Activated CD4-positive, alpha-beta T cell treated with anti-CD3 and anti-CD28 coated beads, Interleukin-2, Interleukin-6, amounts not matched to agents 100 ng/mL and 50 ng/mL, durations not matched to agents 16 hours and 8 hours (primary cell): ENCODE measurements around the gene LUZP2.
A peak's percentile ranks its signal among the peaks of the same experiment; 100 is the strongest.

Experiments
- DNase-seq: peaks from one replicate; pipeline ENCODE4 v3.0.0-alpha.2; 2020

LUZP2 gene

DNA sequence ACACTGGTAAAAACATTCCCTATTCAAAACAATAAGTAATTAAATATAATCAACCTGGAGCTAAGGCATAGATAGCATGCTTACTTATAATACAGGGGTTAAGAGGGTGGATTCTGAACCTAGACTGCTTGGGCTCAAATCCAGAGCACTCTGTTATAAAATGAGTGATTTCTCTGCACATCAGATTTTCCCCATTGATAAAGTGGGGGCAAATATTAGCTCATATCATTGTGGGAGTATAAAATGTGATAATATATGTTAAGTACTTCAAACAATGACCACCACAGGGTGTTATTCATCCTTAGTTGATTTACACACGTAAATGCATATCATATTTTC is 139.4 kb downstream of the LUZP2 start:
- no peak for DNase-seq

DNA sequence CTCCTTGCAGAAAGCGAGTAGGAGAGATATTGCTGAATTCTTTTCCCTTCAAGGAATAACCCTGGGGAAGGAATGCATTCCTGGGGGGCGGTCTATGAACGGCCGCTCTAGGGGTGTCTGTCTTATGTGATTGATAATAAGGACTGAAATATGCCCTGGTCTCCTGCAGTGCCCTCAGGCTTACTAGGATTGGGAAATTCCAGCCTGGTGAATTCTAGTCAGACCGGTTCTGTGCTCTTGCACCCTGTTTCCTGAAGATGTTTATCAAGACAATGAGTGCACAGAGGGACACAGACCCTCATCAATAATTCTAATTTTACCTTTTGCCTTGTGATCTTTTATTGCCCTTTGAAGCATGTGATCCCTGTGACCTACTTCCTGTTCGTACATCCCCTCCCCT is 140.7 kb downstream of the LUZP2 start:
- no peak for DNase-seq

DNA sequence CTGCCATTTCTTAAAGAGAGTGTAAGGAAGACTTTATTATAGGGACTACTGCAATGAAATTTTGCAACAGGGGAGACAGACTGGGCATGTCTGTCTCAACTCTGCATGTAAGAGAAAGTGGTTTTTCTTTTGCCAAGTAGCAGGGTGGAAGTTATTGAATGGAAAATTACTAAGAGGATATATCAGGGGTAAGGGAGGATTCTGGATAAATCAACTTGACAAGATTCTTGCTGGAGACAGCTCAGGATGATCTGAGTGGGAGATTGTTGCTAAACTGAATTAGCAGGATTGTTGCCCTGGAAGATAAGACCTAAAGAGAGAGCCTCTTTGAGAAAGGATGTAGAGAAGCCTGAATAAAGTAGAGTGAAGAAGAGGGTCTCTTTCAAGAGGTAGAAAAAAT is 145.8 kb downstream of the LUZP2 start:
- no peak for DNase-seq

DNA sequence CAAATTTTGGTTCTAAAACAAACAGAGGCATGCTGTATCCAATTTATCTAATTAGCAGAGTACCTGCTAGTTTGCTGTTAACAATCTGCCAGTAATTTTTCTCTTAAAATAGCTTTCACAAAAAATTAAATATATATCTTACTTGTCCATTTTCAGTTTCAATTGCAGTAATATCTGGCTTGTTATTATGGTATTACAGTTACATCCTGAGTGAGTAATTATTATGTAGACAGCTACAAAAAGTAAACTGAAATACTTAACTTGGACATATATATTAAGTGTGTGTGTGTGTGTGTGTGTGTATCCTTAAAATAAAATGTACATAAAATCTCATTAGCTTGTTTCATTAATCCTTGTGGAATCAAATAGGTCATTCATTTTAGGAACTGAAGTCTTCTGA is 148.7 kb downstream of the LUZP2 start:
- no peak for DNase-seq

GRCh38 chr11:24651873-24652272 is 155.0 kb downstream of the LUZP2 start:
- no peak for DNase-seq

DNA sequence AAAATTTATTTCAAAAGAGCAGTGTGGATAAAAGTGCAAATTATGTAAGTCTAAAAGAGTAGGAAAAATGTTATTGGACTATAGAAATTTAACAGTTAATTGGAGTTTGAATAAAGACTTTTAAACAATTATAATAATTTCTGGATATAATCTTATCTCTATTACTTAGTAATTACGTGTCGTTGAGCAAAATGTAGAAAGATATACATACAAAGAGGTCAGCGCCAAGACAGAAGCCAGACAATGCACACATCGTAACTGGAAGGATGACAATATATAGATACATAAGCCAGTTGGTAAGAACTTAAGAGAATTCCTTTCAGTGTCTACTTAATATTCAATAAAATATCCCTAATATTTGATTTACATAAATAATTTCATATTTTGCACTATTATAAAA is 157.0 kb downstream of the LUZP2 start:
- DNase-seq = no peak

DNA sequence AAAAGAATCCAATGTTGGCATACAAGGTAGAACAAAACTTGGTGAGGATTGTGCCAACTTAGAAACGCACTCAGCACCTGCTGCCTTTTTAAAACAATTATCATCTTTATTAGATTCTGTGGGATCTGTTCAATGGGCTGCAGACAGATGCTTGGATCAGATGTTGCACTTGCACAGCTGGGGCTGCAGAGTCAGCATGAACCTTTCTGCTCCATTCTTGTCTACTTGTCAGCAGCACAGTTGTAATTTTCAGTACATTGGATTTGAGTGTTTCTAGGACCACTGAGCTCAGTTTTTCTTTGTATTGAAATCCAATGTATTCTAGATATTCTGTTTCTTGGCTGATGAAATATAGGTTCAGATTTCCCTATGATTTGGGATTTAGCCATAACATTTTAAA is 164.5 kb downstream of the LUZP2 start:
- DNase-seq = no peak

DNA sequence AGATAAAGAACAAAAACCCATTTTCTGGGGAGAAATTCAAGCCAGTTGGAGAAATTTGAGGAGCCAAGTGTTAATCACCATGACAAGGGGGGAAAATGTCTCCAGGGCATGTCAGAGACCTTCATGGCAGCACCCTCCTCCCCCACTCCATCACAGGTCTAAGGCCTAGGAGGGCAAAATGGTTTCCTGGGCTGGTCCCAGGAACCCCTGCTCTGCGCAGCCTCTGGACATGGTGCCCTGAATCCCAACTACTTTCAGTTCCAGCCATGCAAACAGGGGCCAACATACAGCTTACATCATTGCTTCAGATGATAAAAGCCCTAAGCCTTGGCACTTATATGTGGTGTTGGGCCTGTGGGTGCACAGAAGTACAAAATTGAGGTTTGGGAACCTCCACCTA is 167.5 kb downstream of the LUZP2 start:
- no peak for DNase-seq

- no peak for DNase-seq
Observed at GRCh38 chr11:24667353-24667968, 170.6 kb downstream of the LUZP2 start.

GRCh38 chr11:24678703-24679348 is 182.0 kb downstream of the LUZP2 start:
- DNase-seq = no peak

GRCh38 chr11:24679821-24680351 is 183.0 kb downstream of the LUZP2 start:
- no peak for DNase-seq

DNA sequence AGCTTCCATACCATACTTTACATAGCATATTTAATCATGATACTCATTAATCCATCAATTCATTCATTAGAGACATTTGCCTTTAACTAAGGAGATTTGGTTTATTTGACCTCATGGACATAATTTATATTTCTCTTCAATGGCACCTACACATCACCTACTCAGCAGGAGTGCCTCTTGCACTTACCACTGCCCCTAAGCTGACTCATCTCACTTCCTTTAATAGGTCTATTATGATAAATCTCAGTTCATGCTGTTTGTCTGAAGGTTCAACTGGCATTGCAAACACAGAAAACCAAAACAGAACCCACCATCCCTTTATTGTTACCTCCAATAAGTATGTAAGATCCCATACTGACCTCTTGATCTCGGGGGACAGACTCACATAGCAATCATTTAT is 186.7 kb downstream of the LUZP2 start:
- no peak for DNase-seq

GRCh38 chr11:24685821-24686220 is 189.0 kb downstream of the LUZP2 start:
- DNase-seq = no peak

- no peak for DNase-seq
Observed at GRCh38 chr11:24687531-24688147, 190.8 kb downstream of the LUZP2 start.

DNA sequence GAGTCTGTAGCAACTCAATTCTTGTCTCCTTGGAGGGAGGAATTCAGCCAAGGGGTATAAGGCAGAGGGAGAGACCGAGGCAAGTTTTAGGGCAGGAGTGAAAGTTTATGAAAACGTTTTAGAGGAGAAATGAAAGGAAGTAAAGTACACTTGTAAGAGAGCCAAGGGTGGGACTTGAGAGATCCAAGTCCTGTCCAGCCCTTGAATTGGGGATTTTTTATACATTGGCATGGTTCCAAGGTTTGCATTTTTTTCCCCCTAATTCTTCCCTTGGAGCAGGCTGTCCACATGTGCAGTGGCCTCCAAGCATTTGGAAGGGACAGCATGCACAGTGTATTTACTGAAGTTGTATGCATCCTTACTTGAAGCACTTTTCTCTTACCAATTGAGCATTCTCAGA is 192.1 kb downstream of the LUZP2 start:
- DNase-seq = no peak

GRCh38 chr11:24697522-24698111 is 200.8 kb downstream of the LUZP2 start:
- DNase-seq = peak; percentile 1

GRCh38 chr11:24704716-24705115 is 207.9 kb downstream of the LUZP2 start:
- DNase-seq = no peak

DNA sequence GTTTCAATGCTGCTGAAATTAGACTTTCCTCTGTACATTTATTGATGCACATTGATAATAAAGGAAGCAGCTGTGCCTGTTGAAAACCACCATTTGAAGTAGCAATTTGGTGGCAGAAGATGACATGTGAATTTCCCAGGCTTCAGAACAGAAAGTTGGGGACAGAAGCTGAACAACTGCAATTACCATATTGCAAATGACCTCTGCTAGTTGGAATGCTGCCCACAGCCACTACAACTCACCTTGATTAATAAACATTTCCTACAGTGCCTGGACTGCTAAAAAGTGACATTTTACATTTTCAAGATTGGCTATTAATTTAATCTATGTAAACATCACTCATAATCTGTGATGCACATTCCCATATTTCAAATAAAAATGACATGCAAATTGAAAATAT is 208.6 kb downstream of the LUZP2 start:
- DNase-seq = no peak

- DNase-seq = no peak
Observed at GRCh38 chr11:24708616-24709015, 211.8 kb downstream of the LUZP2 start.

GRCh38 chr11:24709928-24710565 is 213.2 kb downstream of the LUZP2 start:
- DNase-seq = no peak

DNA sequence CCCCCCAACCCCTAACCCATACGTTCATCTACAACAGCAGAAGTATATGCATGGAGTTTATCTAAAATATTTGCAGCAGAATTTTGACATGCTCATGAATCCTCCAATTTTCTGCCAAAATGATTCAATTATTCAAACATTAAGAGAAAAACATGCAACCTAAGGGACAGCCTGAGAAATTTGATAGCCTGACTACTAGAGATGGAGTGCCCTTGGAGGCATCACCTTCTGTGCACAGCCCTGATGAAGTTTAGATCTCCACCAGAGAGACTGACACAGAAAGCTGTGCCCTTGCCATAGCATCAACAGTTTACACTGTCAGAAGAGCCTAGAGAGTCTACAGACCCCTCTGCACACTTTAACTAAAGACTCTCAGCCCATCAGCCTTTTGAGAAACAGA is 217.7 kb downstream of the LUZP2 start:
- DNase-seq = no peak

- no peak for DNase-seq
Observed at GRCh38 chr11:24716403-24716802, 219.6 kb downstream of the LUZP2 start.

- DNase-seq = no peak
Observed at GRCh38 chr11:24723231-24723630, 226.4 kb downstream of the LUZP2 start.

GRCh38 chr11:24731554-24731953 is 234.7 kb downstream of the LUZP2 start:
- DNase-seq = no peak
